HepG2 (cell line): Measurements from ENCODE around the gene ZMYND10. TPM values are rescaled to one million over a fixed set of nuclear protein-coding genes. Genes with fewer than 3 reads are reported as not detected.

Source experiments
- AGO2 ChIP-seq: fragments of 200-400 bp; formaldehyde crosslinking; optimal IDR thresholded peaks from 2 replicates; pipeline ENCODE3; 2017; ENCODE audit warnings: mild to moderate bottlenecking, low read depth, low read length, moderate library complexity
- ARID2 ChIP-seq: sonication (generic); formaldehyde crosslinking; IDR thresholded peaks from 2 replicates; pipeline ENCODE4 v1.8.1; 2022; ENCODE audit warnings: mild to moderate bottlenecking, missing genetic modification reagents, borderline replicate concordance
- ARNTL ChIP-seq: sonication (generic); formaldehyde crosslinking; IDR thresholded peaks from 2 replicates; pipeline ENCODE4 v1.4.0; 2020; ENCODE audit warnings: mild to moderate bottlenecking, missing genetic modification reagents
- GABPB1 ChIP-seq: IDR thresholded peaks from 2 replicates; pipeline ENCODE4 v1.6.1; 2016; ENCODE audit warnings: mild to moderate bottlenecking, missing genetic modification reagents, moderate library complexity, missing compliant biosample characterization
- GRHL1 ChIP-seq: sonication (generic); formaldehyde crosslinking; conservative IDR thresholded peaks from 2 replicates; pipeline ENCODE4 v1.8.0; 2022; ENCODE audit warnings: missing genetic modification reagents
- JUNB ChIP-seq: sonication (generic); formaldehyde crosslinking; IDR thresholded peaks from 2 replicates; pipeline ENCODE4 v1.8.0; 2022; ENCODE audit warnings: missing genetic modification reagents, mild to moderate bottlenecking, borderline replicate concordance
- LBX2 ChIP-seq: sonication (generic); formaldehyde crosslinking; IDR thresholded peaks from 2 replicates; pipeline ENCODE4 v1.5.0; 2020; ENCODE audit warnings: missing genetic modification reagents, mild to moderate bottlenecking, borderline replicate concordance
- MLLT10 ChIP-seq: sonication (generic); formaldehyde crosslinking; IDR thresholded peaks from 2 replicates; pipeline ENCODE4 v1.4.0; 2020; ENCODE audit warnings: missing genetic modification reagents
- MNT ChIP-seq: fragments of 450-650 bp; IDR thresholded peaks from 2 replicates; pipeline ENCODE4 v1.6.1; 2016
- NFE2L2 ChIP-seq: fragments of 150-350 bp; IDR thresholded peaks from 2 replicates; pipeline ENCODE4 v1.6.1; 2014; ENCODE audit warnings: low read length
- NFYB ChIP-seq: sonication (generic); formaldehyde crosslinking; IDR thresholded peaks from 2 replicates; pipeline ENCODE4 v1.4.0; 2020; ENCODE audit warnings: missing genetic modification reagents
- RCOR2 ChIP-seq: IDR thresholded peaks from 2 replicates; pipeline ENCODE4 v1.6.1; 2016; ENCODE audit warnings: missing biosample characterization, missing genetic modification reagents
- TRAFD1 ChIP-seq: sonication (generic); formaldehyde crosslinking; IDR thresholded peaks from 2 replicates; pipeline ENCODE4 v1.5.1; 2020; ENCODE audit warnings: missing genetic modification reagents, mild to moderate bottlenecking, borderline replicate concordance
- ZBTB33 ChIP-seq: sonication (generic); formaldehyde crosslinking; IDR thresholded peaks from 2 replicates; pipeline ENCODE4 v1.4.0; 2020; ENCODE audit warnings: missing genetic modification reagents
- ZBTB34 ChIP-seq: sonication (generic); formaldehyde crosslinking; IDR thresholded peaks from 2 replicates; pipeline ENCODE4 v1.8.0; 2022; ENCODE audit warnings: mild to moderate bottlenecking, missing genetic modification reagents
- ZFP82 ChIP-seq: sonication (generic); formaldehyde crosslinking; IDR thresholded peaks from 2 replicates; pipeline ENCODE4 v1.5.1; 2020; ENCODE audit warnings: mild to moderate bottlenecking, missing genetic modification reagents, borderline replicate concordance
- ZMAT3 ChIP-seq: sonication (generic); formaldehyde crosslinking; conservative IDR thresholded peaks from 2 replicates; pipeline ENCODE4 v1.7.0; 2021; ENCODE audit warnings: missing genetic modification reagents
- ZNF446 ChIP-seq: sonication (generic); formaldehyde crosslinking; IDR thresholded peaks from 2 replicates; pipeline ENCODE4 v1.5.0; 2020; ENCODE audit warnings: mild to moderate bottlenecking, missing genetic modification reagents
- ZNF562 ChIP-seq: sonication (generic); formaldehyde crosslinking; IDR thresholded peaks from 2 replicates; pipeline ENCODE4 v1.8.0; 2022; ENCODE audit warnings: missing genetic modification reagents, borderline replicate concordance
- ZNF747 ChIP-seq: sonication (generic); formaldehyde crosslinking; IDR thresholded peaks from 2 replicates; pipeline ENCODE4 v1.8.1; 2023; ENCODE audit warnings: missing genetic modification reagents, mild to moderate bottlenecking, borderline replicate concordance
- ZNF749 ChIP-seq: sonication (generic); formaldehyde crosslinking; IDR thresholded peaks from 2 replicates; pipeline ENCODE4 v1.8.0; 2022; ENCODE audit warnings: mild to moderate bottlenecking, missing genetic modification reagents, moderate library complexity, borderline replicate concordance
- polyA plus RNA-seq, 8 experiments: library from polyadenylated mRNA; depleted of rRNA in 3 of 8; stranded (reverse) in 7 of 8; unstranded in 1 of 8; fragments of >200 nt; fragmentation: Illumina TruSeq in 4 of 8; extraction: Trizol in 4 of 8; gene quantifications; 2 replicates each; pipeline versions ENCODE4 v1.2.1 to v1.2.3, GENCODE V29; 2011 to 2016; ENCODE audit warnings: low read depth in 4 of 8, missing spikeins in 1 of 8, mixed read lengths in 1 of 8; ENCODE audit not compliant: insufficient read depth in 1 of 8
- total RNA-seq, 5 experiments: library from RNA; depleted of rRNA; stranded (reverse); fragments of >200 nt; fragmentation: Illumina TruSeq; extraction: Trizol; gene quantifications; 2 replicates each; pipeline ENCODE4 v1.2.3, GENCODE V29; 2016; ENCODE audit warnings: low read depth in 1 of 5

The ZMYND10 gene
- total and polyA plus RNA-seq, 2 of the 13 experiments (the other 11 are each of a cell fraction or from before 2014, with no cell fraction given): 0.60 to 0.74 TPM

- TF ChIP-seq NFYB (no peak), ARNTL (no peak), ZBTB34 (0 out of 2 replicates have a peak, but pooled peaks have one; percentile 8), JUNB (CRISPR knock-in tag) (no peak), ZNF749 (no peak), ZBTB33 (CRISPR knock-in tag) (peak; percentile 79), ZNF446 (CRISPR knock-in tag) (0 out of 2 replicates have a peak, but pooled peaks have one; percentile 46), ZFP82 (CRISPR knock-in tag) (no peak), AGO2 (peak; percentile 49), MNT (no peak), MLLT10 (no peak), ARID2 (CRISPR knock-in tag) (no peak), NFE2L2 (no peak), LBX2 (no peak), ZMAT3 (CRISPR knock-in tag) (no peak), ZNF562 (no peak), RCOR2 (CRISPR knock-in tag) (no peak), ZNF747 (CRISPR knock-in tag) (no peak), GABPB1 (no peak), TRAFD1 (CRISPR knock-in tag) (no peak), GRHL1 (CRISPR knock-in tag) (no peak)
Measured at GRCh38 chr3:50299929-50300680, 45.4 kb downstream of the ZMYND10 start (continued).
